ENCODE data around the gene ADORA1. TPM values are rescaled to one million over a fixed set of nuclear protein-coding genes. Genes with fewer than 3 reads are reported as not detected.

Gene ADORA1
- total and polyA plus RNA-seq, 2 of the 4 experiments (the other 2 are of a cell fraction): 0.36 to 0.56 TPM

DNA sequence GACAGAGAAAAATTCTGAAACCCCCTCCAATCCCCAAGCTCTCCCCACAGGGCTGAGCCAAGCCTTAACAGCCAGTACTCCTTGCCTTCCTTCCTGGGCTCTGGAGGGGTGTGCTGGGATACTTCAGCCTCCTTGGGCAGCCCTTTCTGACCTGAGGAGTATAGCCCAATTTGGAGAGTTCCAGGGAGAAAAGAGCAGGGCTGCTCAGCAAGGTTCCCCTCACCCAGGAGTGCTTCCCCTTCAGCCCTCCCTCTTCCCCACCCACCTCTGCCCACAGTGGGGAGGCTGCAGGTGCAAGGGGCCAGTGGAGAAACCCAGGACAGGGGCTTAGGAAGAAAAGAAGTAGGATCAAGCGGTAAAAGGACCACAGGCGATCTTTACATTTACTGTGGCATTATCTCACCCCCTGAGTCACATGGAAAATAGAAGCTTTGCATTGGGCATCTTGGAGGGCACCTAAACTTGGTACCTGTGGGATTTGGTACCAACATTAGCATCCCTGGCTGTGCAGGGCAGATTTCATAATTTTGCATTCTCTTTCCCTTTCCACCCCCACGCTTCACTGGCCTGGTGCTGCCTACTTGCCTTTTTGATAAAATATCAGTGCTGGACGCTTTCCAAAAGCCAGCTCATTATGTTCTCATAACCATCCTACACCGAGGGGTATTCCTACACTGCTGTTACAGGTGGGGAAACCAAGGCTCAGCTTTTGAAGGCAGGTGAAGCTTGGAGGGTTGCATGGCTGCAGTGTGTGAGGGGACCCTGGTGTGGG, 2.8 kb upstream of the ADORA1 start:
- H3K14ac ChIP-seq (replicated peaks; ENCODE audit: low read depth, low read length): no peak overlapping the region
- dilution Hi-C loops (cut with HindIII; ENCODE audit: low sequenced_read_pairs, unreplicated experiment): no loop called here
- H2AK5ac ChIP-seq (ENCODE audit: low read depth, low read length): no peak overlapping the region
- no peak overlapping the region for H2AFZ ChIP-seq (replicated peaks; ENCODE audit: low read length, poor library complexity)
- ATAC-seq (ENCODE audit: low read depth) (no peak), DNase-seq (peak; percentile 34)
- no peak overlapping the region for H2BK15ac ChIP-seq (ENCODE audit: low read depth, low read length)
- ChIA-PET CTCF (interaction anchor here (0.5 to 3.0 kb wide), 3 partner anchors 9 to 92 kb away, joined by 3 to 8 read pairs (median 3); no protein-coding TSS in a partner anchor), POLR2A (ENCODE audit: unreplicated experiment) (no interaction called here)
- no peak overlapping the region for H4K8ac ChIP-seq (ENCODE audit: low read depth in 2 of 2, low read length in 2 of 2)
- H3K27me3 ChIP-seq (ENCODE audit: control insufficient read depth, insufficient read depth, low read length): peaks cover 62% of the 10 kb centered on the region
- H3K9ac ChIP-seq (ENCODE audit: low read depth, low read length): no peak overlapping the region
- H3K27ac ChIP-seq (ENCODE audit: insufficient read depth, low read length): no peak overlapping the region
- no peak overlapping the region for H3K4me2 ChIP-seq (ENCODE audit: low read depth, low read length)
- no peak overlapping the region for H2AK9ac ChIP-seq (replicated peaks; ENCODE audit: low read depth, low read length, poor library complexity)
- no peaks in the 10 kb centered on the region for H3K36me3 ChIP-seq (ENCODE audit: control insufficient read depth, insufficient read depth, low read length)
- H2BK120ac ChIP-seq (ENCODE audit: low read depth, low read length): no peak overlapping the region
- BruUV-seq (replicated peaks): no TSS peak
- no peak overlapping the region for H3K18ac ChIP-seq (ENCODE audit: low read depth, low read length)
- H3K9me1 ChIP-seq (ENCODE audit: insufficient read depth, low read length): no peaks in the 10 kb centered on the region
- peaks cover 3% of the 10 kb centered on the region; the same call in 1 of the 2 replicates for H3K4me1 ChIP-seq (ENCODE audit: control insufficient read depth, insufficient read depth, low read length)
- WGBS, 2 experiments (ENCODE audit: extremely low coverage in 2 of 2, insufficient read length in 1 of 2): no CpG with 5 or more reads among the region's 5 CpGs
- H4K5ac ChIP-seq (ENCODE audit: low read depth, low read length): no peak overlapping the region
- intact Hi-C loops (cut with micrococcal nuclease): no loop called here
- no peak overlapping the region for H2BK5ac ChIP-seq (ENCODE audit: low read depth, low read length, poor library complexity, severe bottlenecking)
- no peaks in the 10 kb centered on the region for H3K9me3 ChIP-seq (ENCODE audit: control insufficient read depth, insufficient read depth, low read length)
- no peak overlapping the region for H3K56ac ChIP-seq (ENCODE audit: extremely low read depth, insufficient read depth, low read length)
- no peak overlapping the region for H3K23ac ChIP-seq (ENCODE audit: low read depth, low read length)
- no peak overlapping the region for H4K91ac ChIP-seq (ENCODE audit: insufficient read depth, low read depth, low read length)
- H3K79me1 ChIP-seq (ENCODE audit: low read depth in 1 of 2, low read length in 2 of 2): no peaks in the 10 kb centered on the region
- no peak overlapping the region for H3K4ac ChIP-seq (ENCODE audit: low read depth, low read length)
- H3K4me3 ChIP-seq (ENCODE audit: insufficient read depth, low read depth, low read length): no peak overlapping the region
- no peaks in the 10 kb centered on the region; the same call in 1 of the 2 replicates for H4K20me1 ChIP-seq (ENCODE audit: insufficient read depth, low read length)
- in situ Hi-C loops (cut with MboI; ENCODE audit: low sequenced_read_pairs): no loop called here
- TF ChIP-seq MAZ (IDR thresholded peaks at IDR 0.05; ENCODE audit: borderline replicate concordance, low read depth, low read length): no peak
- TF ChIP-seq RFX5 (IDR thresholded peaks at IDR 0.05; ENCODE audit: low read depth, low read length): no peak
- no peak for TF ChIP-seq RAD21 (IDR thresholded peaks at IDR 0.05; ENCODE audit: low read length)
- no peak for TF ChIP-seq MAFK (IDR thresholded peaks at IDR 0.05; ENCODE audit: low read depth, low read length)
- no peak for TF ChIP-seq POLR2A (IDR thresholded peaks at IDR 0.05; ENCODE audit: low read depth, low read length)
- no peak for TF ChIP-seq BHLHE40 (IDR thresholded peaks at IDR 0.05; ENCODE audit: low read depth, low read length)
- TF ChIP-seq FOS (IDR thresholded peaks at IDR 0.05; ENCODE audit: low read depth, low read length): no peak
- TF ChIP-seq, protein P1, sequence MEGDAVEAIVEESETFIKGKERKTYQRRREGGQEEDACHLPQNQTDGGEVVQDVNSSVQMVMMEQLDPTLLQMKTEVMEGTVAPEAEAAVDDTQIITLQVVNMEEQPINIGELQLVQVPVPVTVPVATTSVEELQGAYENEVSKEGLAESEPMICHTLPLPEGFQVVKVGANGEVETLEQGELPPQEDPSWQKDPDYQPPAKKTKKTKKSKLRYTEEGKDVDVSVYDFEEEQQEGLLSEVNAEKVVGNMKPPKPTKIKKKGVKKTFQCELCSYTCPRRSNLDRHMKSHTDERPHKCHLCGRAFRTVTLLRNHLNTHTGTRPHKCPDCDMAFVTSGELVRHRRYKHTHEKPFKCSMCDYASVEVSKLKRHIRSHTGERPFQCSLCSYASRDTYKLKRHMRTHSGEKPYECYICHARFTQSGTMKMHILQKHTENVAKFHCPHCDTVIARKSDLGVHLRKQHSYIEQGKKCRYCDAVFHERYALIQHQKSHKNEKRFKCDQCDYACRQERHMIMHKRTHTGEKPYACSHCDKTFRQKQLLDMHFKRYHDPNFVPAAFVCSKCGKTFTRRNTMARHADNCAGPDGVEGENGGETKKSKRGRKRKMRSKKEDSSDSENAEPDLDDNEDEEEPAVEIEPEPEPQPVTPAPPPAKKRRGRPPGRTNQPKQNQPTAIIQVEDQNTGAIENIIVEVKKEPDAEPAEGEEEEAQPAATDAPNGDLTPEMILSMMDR (conservative IDR thresholded peaks at IDR 0.05; ENCODE audit: low read depth, low read length): no peak
- TF ChIP-seq NFE2L2 (IDR thresholded peaks at IDR 0.05; ENCODE audit: low read depth, low read length): no peak
- TF ChIP-seq, protein P2, sequence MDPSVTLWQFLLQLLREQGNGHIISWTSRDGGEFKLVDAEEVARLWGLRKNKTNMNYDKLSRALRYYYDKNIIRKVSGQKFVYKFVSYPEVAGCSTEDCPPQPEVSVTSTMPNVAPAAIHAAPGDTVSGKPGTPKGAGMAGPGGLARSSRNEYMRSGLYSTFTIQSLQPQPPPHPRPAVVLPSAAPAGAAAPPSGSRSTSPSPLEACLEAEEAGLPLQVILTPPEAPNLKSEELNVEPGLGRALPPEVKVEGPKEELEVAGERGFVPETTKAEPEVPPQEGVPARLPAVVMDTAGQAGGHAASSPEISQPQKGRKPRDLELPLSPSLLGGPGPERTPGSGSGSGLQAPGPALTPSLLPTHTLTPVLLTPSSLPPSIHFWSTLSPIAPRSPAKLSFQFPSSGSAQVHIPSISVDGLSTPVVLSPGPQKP (IDR thresholded peaks at IDR 0.05; ENCODE audit: borderline replicate concordance, low read depth, low read length): no peak
- no peak for TF ChIP-seq RCOR1 (IDR thresholded peaks at IDR 0.05; ENCODE audit: insufficient replicate concordance, low read length)
- TF ChIP-seq, protein P3, sequence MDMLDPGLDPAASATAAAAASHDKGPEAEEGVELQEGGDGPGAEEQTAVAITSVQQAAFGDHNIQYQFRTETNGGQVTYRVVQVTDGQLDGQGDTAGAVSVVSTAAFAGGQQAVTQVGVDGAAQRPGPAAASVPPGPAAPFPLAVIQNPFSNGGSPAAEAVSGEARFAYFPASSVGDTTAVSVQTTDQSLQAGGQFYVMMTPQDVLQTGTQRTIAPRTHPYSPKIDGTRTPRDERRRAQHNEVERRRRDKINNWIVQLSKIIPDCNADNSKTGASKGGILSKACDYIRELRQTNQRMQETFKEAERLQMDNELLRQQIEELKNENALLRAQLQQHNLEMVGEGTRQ (IDR thresholded peaks at IDR 0.05; ENCODE audit: low read depth, low read length): no peak
- TF ChIP-seq CEBPB (IDR thresholded peaks at IDR 0.05; ENCODE audit: low read depth, low read length): no peak
- no peak overlapping the region for H2BK20ac ChIP-seq (ENCODE audit: low read depth, low read length)

Data from IMR-90 (cell line).